Measurements from ENCODE around the gene TUBAL3.
"Not testable (repeated sequence)": the region's sequence is repeated elsewhere in the genome, so short reads cannot be mapped to it uniquely, and the experiment has no call there.

The TUBAL3 gene

DNA sequence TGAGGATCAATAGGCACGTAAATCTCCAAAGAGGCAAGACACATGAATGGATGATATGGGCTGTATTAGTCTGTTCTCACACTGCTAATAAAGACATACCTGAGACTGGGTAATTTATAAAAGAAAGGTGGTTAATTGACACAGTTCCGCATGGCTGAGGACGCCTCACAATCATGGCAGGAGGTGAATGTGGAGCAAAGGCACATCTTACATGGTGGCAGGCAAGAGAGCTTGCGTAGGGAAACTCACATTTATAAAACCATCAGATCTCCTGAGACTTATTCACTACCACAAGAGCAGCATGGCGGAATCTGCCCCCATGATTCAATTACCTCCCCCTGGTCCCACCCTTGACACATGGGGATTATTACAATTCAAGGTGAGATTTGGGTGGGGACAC is 25.4 kb downstream of the TUBAL3 start:
- DNase-seq (ENCODE audit: low read depth in 3 of 3), result not testable (repeated sequence)

DNA sequence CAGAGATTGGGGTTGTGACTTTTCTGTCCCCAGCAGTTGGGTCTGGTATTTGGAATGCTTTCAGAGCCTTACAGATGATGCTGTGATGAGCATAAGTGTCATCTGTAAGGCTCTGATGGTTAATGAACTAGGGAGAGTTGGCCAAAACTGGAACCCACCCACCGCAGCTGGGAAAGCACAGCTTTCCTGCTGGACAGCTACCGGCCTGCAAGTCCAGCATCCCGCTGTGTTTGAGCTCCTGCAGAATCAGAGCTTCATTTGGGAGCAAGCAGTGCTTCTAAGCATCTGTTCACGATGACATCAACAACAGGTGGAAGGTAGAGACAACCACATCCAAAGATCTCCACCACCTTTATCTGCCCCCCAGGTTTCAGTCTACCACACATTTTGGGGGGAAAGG is 28.2 kb downstream of the TUBAL3 start:
- no peak for DNase-seq (ENCODE audit: low read depth in 3 of 3)

DNA sequence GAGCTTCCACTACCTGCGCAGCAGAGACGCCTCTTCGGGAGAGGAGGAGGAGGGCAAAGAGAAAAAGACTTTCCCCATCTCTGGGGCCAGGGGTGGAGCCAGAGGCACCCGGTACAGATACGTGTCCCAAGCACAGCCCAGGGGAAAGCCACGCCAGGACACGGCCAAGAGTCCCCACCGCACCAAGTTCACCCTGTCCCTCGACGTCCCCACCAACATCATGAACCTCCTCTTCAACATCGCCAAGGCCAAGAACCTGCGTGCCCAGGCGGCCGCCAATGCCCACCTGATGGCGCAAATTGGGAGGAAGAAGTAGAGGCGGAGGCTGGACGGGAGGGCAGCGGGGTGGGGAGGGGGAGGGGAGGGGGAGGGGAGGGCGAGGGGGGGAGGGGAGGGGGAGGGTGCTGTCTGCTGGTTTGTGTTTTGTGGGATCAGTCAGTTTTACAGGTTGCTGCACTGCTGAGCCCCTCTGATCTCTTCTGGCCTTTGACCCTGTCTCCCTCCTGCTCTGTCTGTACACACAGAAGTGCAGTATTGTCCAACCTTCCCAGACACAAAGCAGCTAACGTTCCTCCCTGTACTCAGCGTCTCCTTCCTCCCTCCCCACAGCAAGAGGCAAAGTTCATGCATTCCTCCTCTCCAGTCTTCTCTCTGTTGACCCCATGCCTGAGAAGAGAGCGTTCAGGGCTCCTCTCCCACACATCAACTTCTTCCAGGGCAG is 30.6 kb downstream of the TUBAL3 start:
- DNase-seq (ENCODE audit: low read depth in 3 of 3), result no peak

DNA sequence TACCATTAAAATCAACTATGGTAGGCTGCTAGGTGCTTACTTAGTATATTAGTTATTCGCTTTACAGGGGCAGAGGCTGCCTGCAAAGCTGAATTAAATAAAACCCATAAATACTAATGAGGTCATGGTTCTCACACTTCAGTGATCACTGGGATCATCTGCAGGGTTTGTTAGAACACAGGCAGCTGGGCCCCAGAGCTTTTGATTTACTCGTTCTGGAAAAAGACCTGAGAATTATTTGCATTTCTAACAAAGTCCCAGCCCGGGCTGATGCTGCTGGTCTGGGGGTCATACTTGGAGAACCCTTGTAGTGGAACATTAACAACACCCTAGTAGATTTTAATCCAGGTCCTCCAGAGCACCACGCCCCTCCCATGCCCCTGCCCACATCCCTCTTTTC is 31.3 kb downstream of the TUBAL3 start:
- no peak for DNase-seq (ENCODE audit: low read depth in 3 of 3)

DNA sequence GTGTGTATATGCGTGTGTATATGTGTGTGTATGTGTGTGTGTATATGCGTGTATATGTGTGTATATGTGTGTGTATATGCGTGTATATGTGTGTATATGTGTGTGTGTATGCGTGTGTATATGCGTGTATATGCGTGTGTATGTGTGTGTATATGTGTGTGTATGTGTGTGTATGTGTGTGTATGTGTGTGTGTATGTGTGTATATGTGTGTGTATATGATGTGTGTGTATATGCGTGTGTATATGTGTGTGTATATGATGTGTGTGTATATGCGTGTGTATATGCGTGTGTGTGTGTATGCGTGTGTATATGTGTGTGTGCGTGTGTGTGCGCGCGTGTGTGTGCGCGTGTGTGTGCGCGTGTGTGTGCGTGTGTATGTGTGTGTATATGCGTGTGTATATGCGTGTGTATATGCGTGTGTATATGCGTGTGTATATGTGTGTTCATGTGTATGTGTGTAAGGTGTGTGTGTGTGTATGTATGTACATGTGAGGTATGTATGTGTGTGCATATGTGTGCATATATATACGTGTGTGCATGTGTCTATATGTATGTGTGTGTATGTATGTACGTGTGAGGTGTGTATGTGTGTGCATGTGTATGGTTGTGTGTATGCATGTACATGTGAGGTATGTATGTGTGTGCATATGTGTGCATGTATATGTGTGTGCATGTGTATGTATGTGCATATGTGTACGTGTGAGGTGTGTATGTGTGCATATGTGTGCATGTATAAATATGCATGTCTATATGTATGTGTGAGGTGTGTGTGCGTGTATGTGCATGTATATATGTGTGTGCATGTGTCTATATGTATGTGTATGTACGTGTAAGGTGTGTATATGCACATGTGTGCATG is 33.9 kb downstream of the TUBAL3 start:
- no peak for DNase-seq (ENCODE audit: low read depth in 3 of 3)

DNA sequence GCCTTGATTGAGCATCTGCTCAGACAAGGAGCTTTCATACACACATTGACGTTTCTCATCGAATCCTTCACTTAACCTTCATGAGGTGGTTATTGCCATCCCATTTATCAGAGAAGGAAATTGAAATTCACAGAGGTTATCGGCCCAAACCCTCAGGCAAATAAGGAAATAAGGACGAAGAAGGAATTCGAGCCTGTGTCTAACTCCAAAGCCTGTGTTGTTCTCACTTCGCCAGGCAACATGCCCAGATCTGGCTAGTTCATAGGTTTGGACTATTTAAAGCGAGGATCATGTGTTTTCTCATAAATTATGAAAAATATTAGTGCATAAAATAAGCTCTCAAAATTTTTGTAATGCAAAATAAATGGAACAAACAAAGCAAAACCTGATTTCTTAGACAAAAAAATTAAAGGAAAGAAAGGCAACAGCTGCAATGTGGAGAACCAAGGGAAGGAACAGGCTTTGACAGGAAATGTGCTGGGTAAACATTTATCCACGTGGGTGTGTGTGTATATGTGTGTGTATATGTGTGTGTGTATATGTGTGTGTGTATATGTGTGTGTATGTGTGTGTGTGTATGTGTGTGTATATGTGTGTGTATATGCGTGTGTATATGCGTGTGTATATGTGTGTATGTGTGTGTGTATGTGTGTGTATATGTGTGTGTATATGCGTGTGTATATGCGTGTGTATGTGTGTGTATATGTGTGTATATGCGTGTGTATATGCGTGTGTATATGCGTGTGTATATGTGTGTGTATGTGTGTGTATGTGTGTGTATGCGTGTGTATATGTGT is 35.1 kb downstream of the TUBAL3 start:
- DNase-seq (ENCODE audit: low read depth in 3 of 3), result no peak

DNA sequence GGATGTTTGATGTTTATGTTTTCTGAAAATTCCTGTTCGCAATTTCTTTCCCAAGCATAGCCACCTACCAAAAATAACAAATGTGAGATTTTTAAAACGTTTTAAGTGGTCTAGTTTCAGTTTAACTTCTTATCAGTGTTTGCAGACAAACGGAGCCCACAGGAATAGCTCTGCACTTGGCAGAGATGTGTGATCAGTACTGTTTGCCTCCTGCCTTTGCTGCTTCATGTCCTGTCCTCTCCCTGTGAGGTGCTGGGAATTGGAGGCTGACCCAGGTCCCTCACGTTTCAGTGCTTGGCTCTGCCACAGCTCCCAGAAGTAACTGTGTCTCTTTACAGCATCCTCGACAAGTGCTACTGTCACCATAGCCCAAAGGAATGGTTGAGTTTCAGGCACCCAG is 38.7 kb downstream of the TUBAL3 start:
- DNase-seq (ENCODE audit: low read depth in 3 of 3), result no peak

DNA sequence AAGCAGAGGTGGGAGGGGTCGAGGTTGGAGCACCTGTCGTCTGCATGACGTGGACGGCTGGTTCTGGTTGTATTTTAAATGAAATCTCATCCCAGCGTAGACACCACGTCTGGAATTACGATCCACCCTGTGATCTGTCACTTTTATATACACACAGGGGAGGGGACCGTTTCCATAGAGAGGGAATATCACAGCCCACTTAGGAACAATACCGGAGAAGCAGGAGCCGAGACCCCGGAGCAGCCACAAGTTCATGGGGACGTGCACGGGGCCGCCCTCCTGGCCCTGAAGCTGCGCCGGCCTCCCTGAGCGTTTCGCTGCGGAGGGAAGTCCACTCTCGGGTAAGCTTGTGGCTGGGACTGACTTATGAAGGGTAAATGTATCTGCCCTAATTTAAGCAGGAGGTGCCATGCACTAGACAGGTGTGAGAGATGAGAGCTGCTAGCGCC is 39.7 kb downstream of the TUBAL3 start, which contains the start of gene UCN3:
TSS of gene UCN3 (plus strand) at position 77 of the 449 bp plus-strand sequence. CDS start 8,755 bp downstream, outside the sequence.
- DNase-seq (ENCODE audit: low read depth in 3 of 3), result no peak

DNA sequence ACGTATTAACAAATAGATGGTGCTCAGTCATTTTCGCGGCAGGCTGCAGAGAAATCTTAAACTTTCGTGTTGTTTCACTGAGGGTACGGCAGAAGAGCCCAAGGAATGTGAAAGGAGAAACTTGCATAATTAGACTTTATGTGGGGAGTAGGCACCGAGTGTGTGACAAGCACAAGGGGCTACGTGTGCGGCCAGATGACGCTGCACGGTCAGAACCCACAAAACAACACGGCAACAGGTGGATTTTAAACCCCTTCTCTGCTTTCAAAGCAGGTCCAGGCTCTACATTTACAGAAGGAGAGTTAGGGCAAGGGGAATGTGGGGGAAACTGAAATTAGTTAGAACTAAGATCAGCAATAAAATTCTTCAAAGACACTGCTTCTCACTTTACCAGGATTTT is 40.3 kb downstream of the TUBAL3 start:
- no peak for DNase-seq (ENCODE audit: low read depth in 3 of 3)

DNA sequence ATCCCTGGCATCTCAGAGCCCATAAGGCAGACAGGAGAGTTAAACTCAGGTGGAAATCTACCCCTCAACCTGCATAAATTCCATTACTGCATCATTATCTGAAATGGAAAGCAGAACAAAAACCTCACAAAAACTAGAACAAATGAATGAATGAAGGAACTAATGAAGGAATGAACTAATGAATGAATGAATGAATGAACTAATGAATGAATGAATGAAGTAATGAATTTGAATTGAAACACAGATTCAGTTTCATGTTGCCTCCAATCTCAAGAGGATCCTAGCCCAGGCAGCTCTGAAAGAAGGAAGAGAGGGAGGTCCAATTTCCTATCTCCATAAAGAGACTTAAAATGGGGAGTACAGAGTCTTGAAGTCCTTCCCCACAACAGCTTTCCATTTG is 41.8 kb downstream of the TUBAL3 start:
- no peak for DNase-seq (ENCODE audit: low read depth in 3 of 3)

DNA sequence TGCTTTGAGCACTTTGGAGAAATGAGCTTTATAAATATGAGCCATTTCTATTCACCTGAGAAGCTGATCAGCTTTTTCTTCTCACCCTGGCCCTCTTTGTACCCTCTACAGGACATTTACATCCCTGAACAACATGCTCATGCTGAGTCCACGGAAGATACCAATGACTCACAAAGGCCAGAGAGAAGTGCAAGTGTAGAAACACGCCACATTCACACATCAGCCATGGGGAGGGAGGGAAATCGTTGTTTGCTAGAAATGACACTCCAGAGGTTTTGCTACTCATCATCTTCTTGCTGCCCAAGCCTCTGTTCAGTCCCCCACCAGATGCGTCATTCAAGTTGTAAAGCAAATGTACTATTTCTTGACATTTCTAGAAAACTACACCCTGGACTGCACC is 42.7 kb downstream of the TUBAL3 start:
- DNase-seq (ENCODE audit: low read depth in 3 of 3), result no peak

DNA sequence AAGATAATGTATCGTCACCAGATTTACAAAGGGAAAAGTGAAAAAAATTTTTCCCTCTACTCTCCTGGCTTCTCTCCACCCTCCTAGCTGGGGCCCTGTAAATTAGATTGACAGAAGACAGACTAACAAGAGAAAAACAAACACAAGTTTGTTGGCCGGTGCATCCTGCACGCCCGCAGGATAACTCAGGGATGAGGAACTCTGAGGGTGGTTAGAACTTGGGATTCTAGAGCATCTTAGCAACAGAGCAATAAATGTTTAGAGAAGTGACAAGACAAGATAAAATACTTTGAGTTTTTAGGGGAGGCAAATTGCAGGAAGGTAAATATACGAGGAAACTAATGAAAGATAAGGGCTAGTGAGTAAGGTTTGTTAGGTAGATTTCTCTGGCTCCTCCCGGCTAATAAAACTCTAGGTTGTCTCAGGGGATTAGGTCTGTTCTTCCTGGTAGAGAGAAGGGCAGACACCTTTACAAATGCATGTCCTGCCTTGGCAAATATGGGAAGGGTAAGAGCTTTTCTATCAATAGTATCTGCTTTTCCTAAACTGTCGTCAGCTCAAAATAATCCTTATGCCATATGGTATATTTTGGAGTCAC is 44.2 kb downstream of the TUBAL3 start:
- DNase-seq (ENCODE audit: low read depth in 3 of 3), result no peak

DNA sequence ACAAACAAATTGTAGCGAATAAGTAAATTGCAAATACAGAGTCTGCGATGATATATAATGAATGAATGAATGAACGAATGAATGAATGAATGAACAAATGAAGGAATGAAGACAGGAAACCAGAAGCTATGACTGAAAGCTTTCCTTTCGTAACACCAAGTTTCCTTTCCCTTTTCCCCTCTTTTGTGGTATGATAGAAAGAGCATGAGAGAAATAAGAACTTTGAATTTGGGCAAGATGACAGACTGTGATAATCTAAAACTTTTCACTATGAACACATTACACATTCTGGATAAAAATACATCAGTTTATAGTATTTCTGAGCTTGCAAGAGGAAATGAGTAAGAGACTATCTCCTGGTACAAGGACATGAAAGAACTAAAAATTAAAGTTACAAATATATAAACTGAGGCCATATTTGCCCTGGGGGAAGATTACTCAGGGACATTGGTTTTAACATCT is 48.3 kb downstream of the TUBAL3 start:
- no peak for DNase-seq (ENCODE audit: low read depth in 3 of 3)

DNA sequence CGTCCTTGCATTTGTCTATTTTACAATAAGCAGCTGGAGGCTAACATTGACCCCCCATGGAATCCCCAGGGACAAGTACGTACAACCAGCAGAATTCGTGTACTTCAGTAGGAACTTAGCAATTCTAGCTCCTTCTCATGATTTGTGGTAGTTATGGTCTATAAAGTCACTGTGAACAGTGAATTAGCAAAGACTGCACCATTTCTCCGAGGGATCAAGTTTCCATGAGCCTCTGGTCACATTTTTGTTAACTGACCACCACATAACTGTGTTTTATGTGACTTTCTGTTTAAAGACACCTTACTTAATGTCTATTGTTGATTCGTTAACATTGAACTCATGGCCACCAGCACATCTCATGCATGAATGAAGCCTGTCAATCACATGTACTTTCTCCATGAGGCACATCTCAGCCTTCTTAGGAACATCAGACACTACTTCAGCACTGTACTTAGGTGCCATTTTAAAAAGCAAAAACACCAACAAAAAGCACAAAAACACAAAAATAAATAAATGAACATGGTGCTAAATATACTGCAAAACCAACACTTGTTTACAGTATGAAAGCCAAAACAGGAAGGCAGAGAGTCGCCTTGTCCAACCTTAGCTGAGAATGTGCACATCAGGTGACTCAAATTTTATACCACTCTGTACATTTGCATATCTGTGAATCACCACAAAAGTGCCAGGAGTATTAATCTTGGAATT is 48.9 kb downstream of the TUBAL3 start:
- no peak for DNase-seq (ENCODE audit: low read depth in 3 of 3)

DNA sequence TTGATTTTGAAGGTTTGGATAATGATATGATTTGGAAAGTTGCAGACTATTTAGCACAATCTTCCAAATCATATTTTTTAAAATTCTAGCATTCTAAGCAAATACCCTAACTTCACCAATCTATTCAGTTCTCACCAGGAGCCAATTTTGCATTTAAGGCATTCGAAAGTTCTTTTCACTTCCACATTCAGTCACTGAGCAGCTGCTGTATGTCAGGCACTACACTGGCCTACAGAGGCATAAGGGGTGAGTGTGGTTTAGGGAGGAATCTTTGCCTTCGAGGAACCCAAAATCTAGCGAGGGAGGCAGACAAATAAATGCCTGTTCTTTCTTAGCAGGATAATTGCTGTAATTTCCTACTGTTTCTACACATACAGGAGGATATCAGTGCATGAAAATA is 50.6 kb downstream of the TUBAL3 start:
- no peak for DNase-seq (ENCODE audit: low read depth in 3 of 3)

DNA sequence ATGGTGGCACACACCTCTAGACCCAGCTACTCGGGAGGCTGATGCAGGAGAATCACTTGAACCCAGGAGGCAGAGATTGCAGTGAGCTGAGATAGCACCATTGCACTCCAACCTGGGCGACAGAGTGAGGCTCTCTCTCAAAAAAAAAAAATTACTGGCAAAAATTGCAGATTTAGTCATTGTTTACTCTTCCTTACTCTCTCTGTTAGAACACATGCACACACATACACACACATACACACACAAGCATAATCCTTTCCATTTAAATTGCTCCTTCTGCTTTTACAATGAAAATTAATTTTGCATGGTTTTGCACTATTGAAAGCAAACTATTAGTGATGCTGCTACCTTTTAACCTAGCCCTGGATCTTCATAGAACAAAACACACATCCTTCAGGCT is 55.3 kb downstream of the TUBAL3 start:
- DNase-seq (ENCODE audit: low read depth in 3 of 3), result no peak

DNA sequence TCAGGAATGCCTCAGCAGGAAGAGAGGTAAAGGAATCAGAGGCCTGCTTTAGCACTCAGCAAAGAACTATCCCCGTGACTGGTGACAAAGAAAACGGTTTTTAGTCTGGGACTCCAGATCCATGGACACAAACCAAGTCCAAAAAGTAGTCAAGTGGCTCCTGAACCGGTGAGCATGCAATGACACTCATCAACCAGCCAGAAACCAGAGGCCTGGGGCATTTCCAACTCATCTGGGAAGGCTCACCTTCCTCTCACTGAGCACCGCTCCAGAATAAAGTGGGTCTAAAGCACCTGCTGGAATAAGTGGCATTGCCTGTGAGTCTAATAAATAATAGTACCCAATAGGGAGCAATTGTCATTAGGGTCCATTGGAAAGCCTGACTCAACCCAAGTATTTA is 57.7 kb downstream of the TUBAL3 start:
- DNase-seq (ENCODE audit: low read depth in 3 of 3), result no peak

DNA sequence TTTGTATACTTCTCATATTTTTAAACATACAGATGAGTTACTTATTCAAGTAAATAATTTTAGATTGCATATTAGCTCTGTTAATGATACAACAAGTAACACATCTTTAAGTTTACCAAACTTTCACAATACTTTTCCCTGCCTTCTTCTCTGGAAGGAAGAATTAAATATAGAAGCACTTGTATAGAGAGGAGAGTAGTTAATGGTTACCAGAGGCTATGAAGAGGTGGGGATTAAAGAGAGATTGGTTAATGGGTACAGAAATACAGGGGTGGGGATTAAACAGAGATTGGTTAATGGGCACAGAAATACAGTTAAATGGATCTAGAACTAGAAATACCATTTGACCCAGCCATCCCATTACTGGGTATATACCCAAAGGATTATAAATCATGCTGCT is 59.9 kb downstream of the TUBAL3 start:
- DNase-seq (ENCODE audit: low read depth in 3 of 3), result no peak

DNA sequence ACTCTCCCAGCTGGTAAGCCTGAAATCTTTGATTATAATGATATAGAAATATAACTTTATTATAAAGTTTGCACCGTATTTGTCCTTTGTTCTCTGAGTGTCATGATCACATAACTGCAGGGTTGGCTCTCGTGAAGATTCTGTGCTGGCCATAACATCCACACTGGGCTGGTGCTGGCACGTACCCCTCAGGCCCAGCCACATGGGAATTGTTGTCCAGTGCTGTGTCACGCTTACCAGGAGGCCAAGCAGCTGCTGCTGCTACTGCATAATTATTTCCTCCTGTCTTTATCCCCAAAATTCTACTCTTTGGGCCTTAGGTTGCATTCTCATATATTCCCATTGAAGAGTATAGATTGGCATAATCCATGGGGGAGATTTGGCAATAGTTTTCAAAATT is 60.6 kb downstream of the TUBAL3 start:
- DNase-seq (ENCODE audit: low read depth in 3 of 3), result no peak

DNA sequence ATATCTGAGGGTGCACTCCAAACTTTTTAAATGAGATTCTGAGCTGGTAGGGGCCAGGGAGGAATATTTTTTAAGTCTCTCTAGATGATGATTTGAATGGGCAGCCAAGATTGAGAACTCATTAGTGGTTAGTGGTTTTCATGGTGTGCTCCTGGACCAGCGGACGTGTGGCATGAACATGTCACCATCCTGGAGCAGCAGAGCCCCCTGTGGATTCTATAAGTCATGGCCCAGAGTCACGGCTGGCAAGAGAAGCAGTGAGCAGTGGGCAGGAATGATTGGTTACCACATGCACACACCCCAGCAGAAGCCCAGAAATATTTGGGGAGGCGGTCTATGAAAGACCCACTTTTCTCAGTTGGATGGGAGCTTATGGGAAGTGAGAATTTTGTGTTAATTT is 61.1 kb downstream of the TUBAL3 start:
- no peak for DNase-seq (ENCODE audit: low read depth in 3 of 3)

Measured in stimulated activated CD4-positive, alpha-beta T cell treated with anti-CD3 and anti-CD28 coated beads, TNF-alpha, amount 100 ng/mL, for 24 hours (primary cell).